Sigmoid colon (tissue), 4 donors: ENCODE data around the gene CDC14B.

Experiments
- POLR2AphosphoS5 ChIP-seq, 4 donors: sonication (generic); formaldehyde crosslinking; IDR thresholded peaks; one replicate each; pipeline ENCODE4 v1.6.1; 2017; ENCODE audit warnings: antibody characterized with exemption in 4 of 4
- TF ChIP-seq, protein P1 (sequence below), 4 experiments: fragments of 450-650 bp in 3 of 4; fragments of 200-600 bp in 1 of 4; IDR thresholded peaks; one replicate each; pipeline ENCODE4 v1.5.1; 2016 to 2019; ENCODE audit warnings: antibody characterized with exemption in 4 of 4, mild to moderate bottlenecking in 3 of 4, moderate library complexity in 2 of 4

DNA sequence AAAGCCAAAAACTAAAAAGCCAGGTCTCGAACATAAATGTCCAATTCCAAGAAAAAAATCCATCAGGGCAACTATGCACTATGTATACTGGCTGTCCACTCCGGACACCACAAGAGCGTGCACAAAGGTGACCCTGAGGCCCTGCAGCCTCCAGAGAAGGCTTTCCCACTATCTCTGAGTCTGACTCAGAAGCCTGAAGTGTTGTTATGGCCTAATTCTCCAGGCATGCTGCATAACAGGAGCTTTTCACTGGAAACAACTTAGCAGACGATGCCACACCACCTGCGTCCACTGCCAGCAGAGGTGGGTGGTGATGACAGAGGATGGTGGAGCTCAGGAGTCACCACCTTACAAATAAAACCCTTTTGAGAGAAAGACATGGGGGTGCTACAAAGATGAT is 106.0 kb downstream of the CDC14B start:
- TF ChIP-seq POLR2AphosphoS5 (IDR thresholded peaks at IDR 0.05) = no peak
- TF ChIP-seq, protein P1, sequence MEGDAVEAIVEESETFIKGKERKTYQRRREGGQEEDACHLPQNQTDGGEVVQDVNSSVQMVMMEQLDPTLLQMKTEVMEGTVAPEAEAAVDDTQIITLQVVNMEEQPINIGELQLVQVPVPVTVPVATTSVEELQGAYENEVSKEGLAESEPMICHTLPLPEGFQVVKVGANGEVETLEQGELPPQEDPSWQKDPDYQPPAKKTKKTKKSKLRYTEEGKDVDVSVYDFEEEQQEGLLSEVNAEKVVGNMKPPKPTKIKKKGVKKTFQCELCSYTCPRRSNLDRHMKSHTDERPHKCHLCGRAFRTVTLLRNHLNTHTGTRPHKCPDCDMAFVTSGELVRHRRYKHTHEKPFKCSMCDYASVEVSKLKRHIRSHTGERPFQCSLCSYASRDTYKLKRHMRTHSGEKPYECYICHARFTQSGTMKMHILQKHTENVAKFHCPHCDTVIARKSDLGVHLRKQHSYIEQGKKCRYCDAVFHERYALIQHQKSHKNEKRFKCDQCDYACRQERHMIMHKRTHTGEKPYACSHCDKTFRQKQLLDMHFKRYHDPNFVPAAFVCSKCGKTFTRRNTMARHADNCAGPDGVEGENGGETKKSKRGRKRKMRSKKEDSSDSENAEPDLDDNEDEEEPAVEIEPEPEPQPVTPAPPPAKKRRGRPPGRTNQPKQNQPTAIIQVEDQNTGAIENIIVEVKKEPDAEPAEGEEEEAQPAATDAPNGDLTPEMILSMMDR (IDR thresholded peaks at IDR 0.05) = no peak
